ENCODE measurements around the gene ACSBG1.

DNA sequence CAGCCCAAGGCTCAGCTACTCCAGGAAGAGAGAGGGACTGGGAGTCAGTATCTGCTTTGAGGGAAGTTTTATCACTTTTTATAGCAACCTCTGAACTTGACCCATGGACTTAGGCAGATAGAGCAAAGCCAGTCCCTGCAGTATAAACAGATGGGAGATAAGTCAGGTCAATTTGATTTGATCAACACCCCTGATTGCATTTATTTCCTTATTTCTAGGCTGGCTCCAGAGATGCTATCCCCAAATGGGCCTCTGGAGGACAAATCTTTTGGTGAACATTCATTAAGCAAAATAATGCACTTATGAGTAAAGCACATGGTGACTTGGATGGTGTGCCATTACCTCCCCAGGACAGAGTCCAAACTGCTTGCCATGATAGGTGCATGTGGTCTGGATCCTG lies 94.1 kb downstream of the ACSBG1 start:
- TF ChIP-seq POLR2A (IDR thresholded peaks at IDR 0.05), result no peak
- TF ChIP-seq, protein P1, sequence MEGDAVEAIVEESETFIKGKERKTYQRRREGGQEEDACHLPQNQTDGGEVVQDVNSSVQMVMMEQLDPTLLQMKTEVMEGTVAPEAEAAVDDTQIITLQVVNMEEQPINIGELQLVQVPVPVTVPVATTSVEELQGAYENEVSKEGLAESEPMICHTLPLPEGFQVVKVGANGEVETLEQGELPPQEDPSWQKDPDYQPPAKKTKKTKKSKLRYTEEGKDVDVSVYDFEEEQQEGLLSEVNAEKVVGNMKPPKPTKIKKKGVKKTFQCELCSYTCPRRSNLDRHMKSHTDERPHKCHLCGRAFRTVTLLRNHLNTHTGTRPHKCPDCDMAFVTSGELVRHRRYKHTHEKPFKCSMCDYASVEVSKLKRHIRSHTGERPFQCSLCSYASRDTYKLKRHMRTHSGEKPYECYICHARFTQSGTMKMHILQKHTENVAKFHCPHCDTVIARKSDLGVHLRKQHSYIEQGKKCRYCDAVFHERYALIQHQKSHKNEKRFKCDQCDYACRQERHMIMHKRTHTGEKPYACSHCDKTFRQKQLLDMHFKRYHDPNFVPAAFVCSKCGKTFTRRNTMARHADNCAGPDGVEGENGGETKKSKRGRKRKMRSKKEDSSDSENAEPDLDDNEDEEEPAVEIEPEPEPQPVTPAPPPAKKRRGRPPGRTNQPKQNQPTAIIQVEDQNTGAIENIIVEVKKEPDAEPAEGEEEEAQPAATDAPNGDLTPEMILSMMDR (IDR thresholded peaks at IDR 0.05 in 8 of 11, conservative IDR thresholded peaks at IDR 0.05 in 3 of 11), result no peak
- TF ChIP-seq POLR2AphosphoS5 (IDR thresholded peaks at IDR 0.05), result no peak

Data from spleen (tissue), 7 donors.